Measurements from ENCODE around the gene ERMP1.

Gene ERMP1

GRCh38 chr9:5750569-5750968 lies 82.3 kb downstream of the ERMP1 start:
- H3K56ac ChIP-seq (ENCODE audit: low read length) = no peak overlapping the region
- no peaks in the 10 kb centered on the region for H3K36me3 ChIP-seq (ENCODE audit: control insufficient read depth, insufficient read depth, low read length)
- no peak overlapping the region for H4K5ac ChIP-seq (ENCODE audit: low read length)
- no peaks in the 10 kb centered on the region for H3K27me3 ChIP-seq (ENCODE audit: insufficient read depth, low read length, poor library complexity)
- no peak overlapping the region for H3K4ac ChIP-seq (ENCODE audit: low read depth, low read length)
- no peak overlapping the region for H2AK5ac ChIP-seq (ENCODE audit: low read length)
- DNase-seq = no peak
- no peak overlapping the region for H3K4me3 ChIP-seq (ENCODE audit: low read length)
- no peaks in the 10 kb centered on the region for H3K79me1 ChIP-seq (ENCODE audit: low read length)
- no peak overlapping the region for H3K23ac ChIP-seq (ENCODE audit: low read length)
- no peak overlapping the region for H3K27ac ChIP-seq (ENCODE audit: low read depth, low read length)
- no peaks in the 10 kb centered on the region for H3K4me1 ChIP-seq (ENCODE audit: control insufficient read depth, low read depth, low read length)
- H3K9ac ChIP-seq (ENCODE audit: low read length) = no peak overlapping the region
- H2BK15ac ChIP-seq (replicated peaks; ENCODE audit: low read depth) = no peak overlapping the region
- H3K4me2 ChIP-seq (ENCODE audit: low read length) = no peak overlapping the region
- no peaks in the 10 kb centered on the region for H3K79me2 ChIP-seq (ENCODE audit: control insufficient read depth, insufficient read depth, low read length)
- no peak overlapping the region for H2BK5ac ChIP-seq (ENCODE audit: low read length)
- no peak overlapping the region for H4K8ac ChIP-seq (ENCODE audit: low read depth, low read length)
- no CpG with 5 or more reads among the region's 1 CpG for WGBS (ENCODE audit: extremely low coverage, insufficient coverage, low lambda C conversion rate)
- no peak overlapping the region for H3K18ac ChIP-seq (ENCODE audit: low read length)
- no peak overlapping the region for H2BK120ac ChIP-seq (ENCODE audit: low read depth, low read length)

- H3K27ac ChIP-seq (ENCODE audit: low read depth, low read length) = no peak overlapping the region
- H2AK5ac ChIP-seq (ENCODE audit: low read length) = no peak overlapping the region
- no peaks in the 10 kb centered on the region for H3K79me2 ChIP-seq (ENCODE audit: control insufficient read depth, insufficient read depth, low read length)
These were observed 83.6 kb downstream of the ERMP1 start for GRCh38 chr9:5749306-5749705.

GRCh38 chr9:5748438-5748837 lies 84.5 kb downstream of the ERMP1 start:
- Histone ChIP-seq H2BK120ac (ENCODE audit: low read depth, low read length) (no peak overlapping the region), H3K4me2 (ENCODE audit: low read length) (no peak overlapping the region), H3K27ac (ENCODE audit: low read depth, low read length) (no peak overlapping the region), H3K9ac (ENCODE audit: low read length) (no peak overlapping the region), H2BK5ac (ENCODE audit: low read length) (no peak overlapping the region), H4K8ac (ENCODE audit: low read depth, low read length) (no peak overlapping the region), H3K4me1 (ENCODE audit: control insufficient read depth, low read depth, low read length) (no peaks in the 10 kb centered on the region), H4K5ac (ENCODE audit: low read length) (no peak overlapping the region), H3K27me3 (ENCODE audit: insufficient read depth, low read length, poor library complexity) (no peaks in the 10 kb centered on the region), H3K36me3 (ENCODE audit: control insufficient read depth, insufficient read depth, low read length) (no peaks in the 10 kb centered on the region), H3K79me2 (ENCODE audit: control insufficient read depth, insufficient read depth, low read length) (no peaks in the 10 kb centered on the region), H3K79me1 (ENCODE audit: low read length) (no peaks in the 10 kb centered on the region), H3K4me3 (ENCODE audit: low read length) (no peak overlapping the region), H2AK5ac (ENCODE audit: low read length) (no peak overlapping the region), H3K56ac (ENCODE audit: low read length) (no peak overlapping the region), H3K23ac (ENCODE audit: low read length) (no peak overlapping the region), H3K18ac (ENCODE audit: low read length) (no peak overlapping the region), H2BK15ac (replicated peaks; ENCODE audit: low read depth) (no peak overlapping the region), H3K4ac (ENCODE audit: low read depth, low read length) (no peak overlapping the region)
- WGBS (ENCODE audit: extremely low coverage, insufficient coverage, low lambda C conversion rate) = no CpG with 5 or more reads among the region's 1 CpG
- DNase-seq = no peak

More at GRCh38 chr9:5749306-5749705, 83.6 kb downstream of the ERMP1 start:
- Histone ChIP-seq H3K56ac (ENCODE audit: low read length) (no peak overlapping the region), H3K9ac (ENCODE audit: low read length) (no peak overlapping the region), H3K79me1 (ENCODE audit: low read length) (no peaks in the 10 kb centered on the region), H3K18ac (ENCODE audit: low read length) (no peak overlapping the region), H3K23ac (ENCODE audit: low read length) (no peak overlapping the region), H4K8ac (ENCODE audit: low read depth, low read length) (no peak overlapping the region), H4K5ac (ENCODE audit: low read length) (no peak overlapping the region), H3K4me2 (ENCODE audit: low read length) (no peak overlapping the region), H3K4ac (ENCODE audit: low read depth, low read length) (no peak overlapping the region), H3K4me3 (ENCODE audit: low read length) (no peak overlapping the region), H3K27me3 (ENCODE audit: insufficient read depth, low read length, poor library complexity) (no peaks in the 10 kb centered on the region), H3K4me1 (ENCODE audit: control insufficient read depth, low read depth, low read length) (no peaks in the 10 kb centered on the region), H2BK15ac (replicated peaks; ENCODE audit: low read depth) (no peak overlapping the region), H2BK5ac (ENCODE audit: low read length) (no peak overlapping the region), H2BK120ac (ENCODE audit: low read depth, low read length) (no peak overlapping the region), H3K36me3 (ENCODE audit: control insufficient read depth, insufficient read depth, low read length) (no peaks in the 10 kb centered on the region)
- no peak for DNase-seq
- WGBS (ENCODE audit: extremely low coverage, insufficient coverage, low lambda C conversion rate) = no CpG with 5 or more reads among the region's 4 CpGs

GRCh38 chr9:5743109-5743508 lies 89.8 kb downstream of the ERMP1 start:
- no peaks in the 10 kb centered on the region for H3K36me3 ChIP-seq (ENCODE audit: control insufficient read depth, insufficient read depth, low read length)
- H3K4me2 ChIP-seq (ENCODE audit: low read length) = no peak overlapping the region
- no peaks in the 10 kb centered on the region for H3K79me2 ChIP-seq (ENCODE audit: control insufficient read depth, insufficient read depth, low read length)
- H2AK5ac ChIP-seq (ENCODE audit: low read length) = no peak overlapping the region
- no peak overlapping the region for H3K27ac ChIP-seq (ENCODE audit: low read depth, low read length)
- H4K5ac ChIP-seq (ENCODE audit: low read length) = no peak overlapping the region
- no peak overlapping the region for H3K4me3 ChIP-seq (ENCODE audit: low read length)
- no peak for DNase-seq
- no peak overlapping the region for H2BK5ac ChIP-seq (ENCODE audit: low read length)
- no peaks in the 10 kb centered on the region for H3K4me1 ChIP-seq (ENCODE audit: control insufficient read depth, low read depth, low read length)
- no peaks in the 10 kb centered on the region for H3K27me3 ChIP-seq (ENCODE audit: insufficient read depth, low read length, poor library complexity)
- no peaks in the 10 kb centered on the region for H3K79me1 ChIP-seq (ENCODE audit: low read length)
- H2BK15ac ChIP-seq (replicated peaks; ENCODE audit: low read depth) = no peak overlapping the region
- no CpG with 5 or more reads among the region's 3 CpGs for WGBS (ENCODE audit: extremely low coverage, insufficient coverage, low lambda C conversion rate)
- no peak overlapping the region for H2BK120ac ChIP-seq (ENCODE audit: low read depth, low read length)
- H4K8ac ChIP-seq (ENCODE audit: low read depth, low read length) = no peak overlapping the region
- H3K23ac ChIP-seq (ENCODE audit: low read length) = no peak overlapping the region
- no peak overlapping the region for H3K4ac ChIP-seq (ENCODE audit: low read depth, low read length)
- no peak overlapping the region for H3K9ac ChIP-seq (ENCODE audit: low read length)
- no peak overlapping the region for H3K18ac ChIP-seq (ENCODE audit: low read length)
- no peak overlapping the region for H3K56ac ChIP-seq (ENCODE audit: low read length)

GRCh38 chr9:5736563-5737346 lies 96.2 kb downstream of the ERMP1 start:
- H3K4me3 ChIP-seq (ENCODE audit: low read length) = no peak overlapping the region
- no peaks in the 10 kb centered on the region for H3K4me1 ChIP-seq (ENCODE audit: control insufficient read depth, low read depth, low read length)
- H3K79me1 ChIP-seq (ENCODE audit: low read length) = no peaks in the 10 kb centered on the region
- H3K36me3 ChIP-seq (ENCODE audit: control insufficient read depth, insufficient read depth, low read length) = no peaks in the 10 kb centered on the region
- H4K5ac ChIP-seq (ENCODE audit: low read length) = no peak overlapping the region
- H3K27ac ChIP-seq (ENCODE audit: low read depth, low read length) = no peak overlapping the region
- H3K18ac ChIP-seq (ENCODE audit: low read length) = no peak overlapping the region
- no peak overlapping the region for H2BK120ac ChIP-seq (ENCODE audit: low read depth, low read length)
- no peak overlapping the region for H3K23ac ChIP-seq (ENCODE audit: low read length)
- H3K56ac ChIP-seq (ENCODE audit: low read length) = no peak overlapping the region
- no peaks in the 10 kb centered on the region for H3K79me2 ChIP-seq (ENCODE audit: control insufficient read depth, insufficient read depth, low read length)
- DNase-seq = no peak
- H3K9ac ChIP-seq (ENCODE audit: low read length) = no peak overlapping the region
- H4K8ac ChIP-seq (ENCODE audit: low read depth, low read length) = no peak overlapping the region
- H3K4me2 ChIP-seq (ENCODE audit: low read length) = no peak overlapping the region
- no CpG with 5 or more reads among the region's 2 CpGs for WGBS (ENCODE audit: extremely low coverage, insufficient coverage, low lambda C conversion rate)
- no peak overlapping the region for H2AK5ac ChIP-seq (ENCODE audit: low read length)
- no peak overlapping the region for H3K4ac ChIP-seq (ENCODE audit: low read depth, low read length)
- H2BK15ac ChIP-seq (replicated peaks; ENCODE audit: low read depth) = no peak overlapping the region
- H2BK5ac ChIP-seq (ENCODE audit: low read length) = no peak overlapping the region
- no peaks in the 10 kb centered on the region for H3K27me3 ChIP-seq (ENCODE audit: insufficient read depth, low read length, poor library complexity)

GRCh38 chr9:5735072-5735471 lies 97.8 kb downstream of the ERMP1 start:
- no CpG with 5 or more reads among the region's 2 CpGs for WGBS (ENCODE audit: extremely low coverage, insufficient coverage, low lambda C conversion rate)
- no peak for DNase-seq

More at GRCh38 chr9:5735072-5735471, 97.8 kb downstream of the ERMP1 start:
- no peaks in the 10 kb centered on the region for H3K79me2 ChIP-seq (ENCODE audit: control insufficient read depth, insufficient read depth, low read length)
- H3K4me2 ChIP-seq (ENCODE audit: low read length) = no peak overlapping the region
- no peak overlapping the region for H3K23ac ChIP-seq (ENCODE audit: low read length)
- H3K27me3 ChIP-seq (ENCODE audit: insufficient read depth, low read length, poor library complexity) = no peaks in the 10 kb centered on the region
- no peak overlapping the region for H2BK15ac ChIP-seq (replicated peaks; ENCODE audit: low read depth)
- H4K8ac ChIP-seq (ENCODE audit: low read depth, low read length) = no peak overlapping the region
- H3K56ac ChIP-seq (ENCODE audit: low read length) = no peak overlapping the region
- no peak overlapping the region for H2BK5ac ChIP-seq (ENCODE audit: low read length)
- no peak overlapping the region for H3K27ac ChIP-seq (ENCODE audit: low read depth, low read length)
- no peak overlapping the region for H2AK5ac ChIP-seq (ENCODE audit: low read length)
- H3K4me3 ChIP-seq (ENCODE audit: low read length) = no peak overlapping the region
- H3K36me3 ChIP-seq (ENCODE audit: control insufficient read depth, insufficient read depth, low read length) = no peaks in the 10 kb centered on the region
- H4K5ac ChIP-seq (ENCODE audit: low read length) = no peak overlapping the region
- no peak overlapping the region for H3K9ac ChIP-seq (ENCODE audit: low read length)
- H3K18ac ChIP-seq (ENCODE audit: low read length) = no peak overlapping the region
- H2BK120ac ChIP-seq (ENCODE audit: low read depth, low read length) = no peak overlapping the region
- H3K4ac ChIP-seq (ENCODE audit: low read depth, low read length) = no peak overlapping the region
- H3K4me1 ChIP-seq (ENCODE audit: control insufficient read depth, low read depth, low read length) = no peaks in the 10 kb centered on the region
- no peaks in the 10 kb centered on the region for H3K79me1 ChIP-seq (ENCODE audit: low read length)

Data from mesendoderm (in vitro differentiated cells).